ENCODE data around the gene TP53I13. TPM values are rescaled to one million over a fixed set of nuclear protein-coding genes. Genes with fewer than 3 reads are reported as not detected.

The TP53I13 gene
- total and polyA plus RNA-seq, 2 donors (not counting 3 experiments of a cell fraction or from before 2014, with no cell fraction given) = 41.1 to 42.7 TPM

DNA sequence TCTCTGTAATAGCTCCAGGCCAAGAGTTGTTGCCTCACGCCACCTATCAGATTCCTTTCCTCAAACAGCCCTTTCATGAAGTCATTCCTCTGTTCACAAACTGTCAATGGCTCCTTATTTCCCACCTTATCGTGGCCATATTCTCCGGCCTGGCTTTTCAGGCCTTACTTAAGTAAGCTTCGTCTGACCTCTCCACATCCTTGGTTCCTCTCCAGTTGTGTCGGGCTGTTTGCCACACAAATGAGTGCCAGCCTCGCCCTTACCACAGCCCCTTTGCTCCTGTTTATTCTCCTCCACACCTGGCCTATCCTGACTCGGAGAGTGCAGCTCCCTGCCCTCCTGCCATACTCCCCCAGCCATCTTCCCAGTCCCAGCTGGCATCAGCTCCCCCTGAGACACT, 2.0 kb downstream of the TP53I13 start:
- TF ChIP-seq MYC (IDR thresholded peaks at IDR 0.05; ENCODE audit: low read depth, low read length) = no peak
- TF ChIP-seq FOS (IDR thresholded peaks at IDR 0.05; ENCODE audit: borderline replicate concordance, insufficient read depth, low read length) = no peak
- TF ChIP-seq POLR2AphosphoS5 (IDR thresholded peaks at IDR 0.05; ENCODE audit: insufficient read depth, low read depth, low read length) = no peak
- TF ChIP-seq EZH2 (IDR thresholded peaks at IDR 0.05; ENCODE audit: borderline replicate concordance, low read depth, low read length, severe bottlenecking) = no peak
- TF ChIP-seq, protein P1, sequence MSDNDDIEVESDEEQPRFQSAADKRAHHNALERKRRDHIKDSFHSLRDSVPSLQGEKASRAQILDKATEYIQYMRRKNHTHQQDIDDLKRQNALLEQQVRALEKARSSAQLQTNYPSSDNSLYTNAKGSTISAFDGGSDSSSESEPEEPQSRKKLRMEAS (IDR thresholded peaks at IDR 0.05; ENCODE audit: insufficient read depth, insufficient read length) = no peak
- TF ChIP-seq POLR2A (IDR thresholded peaks at IDR 0.05; ENCODE audit: low read depth, low read length) = no peak
- TF ChIP-seq, protein P2, sequence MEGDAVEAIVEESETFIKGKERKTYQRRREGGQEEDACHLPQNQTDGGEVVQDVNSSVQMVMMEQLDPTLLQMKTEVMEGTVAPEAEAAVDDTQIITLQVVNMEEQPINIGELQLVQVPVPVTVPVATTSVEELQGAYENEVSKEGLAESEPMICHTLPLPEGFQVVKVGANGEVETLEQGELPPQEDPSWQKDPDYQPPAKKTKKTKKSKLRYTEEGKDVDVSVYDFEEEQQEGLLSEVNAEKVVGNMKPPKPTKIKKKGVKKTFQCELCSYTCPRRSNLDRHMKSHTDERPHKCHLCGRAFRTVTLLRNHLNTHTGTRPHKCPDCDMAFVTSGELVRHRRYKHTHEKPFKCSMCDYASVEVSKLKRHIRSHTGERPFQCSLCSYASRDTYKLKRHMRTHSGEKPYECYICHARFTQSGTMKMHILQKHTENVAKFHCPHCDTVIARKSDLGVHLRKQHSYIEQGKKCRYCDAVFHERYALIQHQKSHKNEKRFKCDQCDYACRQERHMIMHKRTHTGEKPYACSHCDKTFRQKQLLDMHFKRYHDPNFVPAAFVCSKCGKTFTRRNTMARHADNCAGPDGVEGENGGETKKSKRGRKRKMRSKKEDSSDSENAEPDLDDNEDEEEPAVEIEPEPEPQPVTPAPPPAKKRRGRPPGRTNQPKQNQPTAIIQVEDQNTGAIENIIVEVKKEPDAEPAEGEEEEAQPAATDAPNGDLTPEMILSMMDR (IDR thresholded peaks at IDR 0.05; ENCODE audit: extremely low read depth in 1 of 2, insufficient read depth in 1 of 2, low read depth in 1 of 2, low read length in 2 of 2) = no peak
- Histone ChIP-seq H2AFZ (ENCODE audit: low read depth, low read length) (no peak overlapping the region), H3K4me3 (replicated peaks in 1 of 3; ENCODE audit: insufficient read depth in 1 of 3, low read depth in 1 of 3, low read length in 3 of 3) (no peak overlapping the region), H3K36me3 (ENCODE audit: control insufficient read depth in 2 of 2, extremely low read depth in 1 of 2, insufficient read depth in 2 of 2, low read length in 2 of 2) (peaks cover 0 to 20% of the 10 kb centered on the region in 2 experiments), H3K4me2 (ENCODE audit: insufficient read depth, low read length) (no peak overlapping the region), H4K20me1 (replicated peaks; ENCODE audit: control insufficient read depth, extremely low read depth, insufficient read depth, low read length) (no peaks in the 10 kb centered on the region), H3K27me3 (ENCODE audit: control insufficient read depth in 2 of 2, insufficient read depth in 2 of 2, low read length in 2 of 2) (no peaks in the 10 kb centered on the region), H3K4me1 (ENCODE audit: control insufficient read depth, extremely low read depth, insufficient read depth, low read length) (peaks cover 24% of the 10 kb centered on the region), H3K9me1 (replicated peaks; ENCODE audit: control insufficient read depth, extremely low read depth, insufficient read depth, low read length) (no peaks in the 10 kb centered on the region), H3K9me3 (replicated peaks; ENCODE audit: control insufficient read depth, insufficient read depth, low read length) (no peaks in the 10 kb centered on the region), H3K79me2 (ENCODE audit: control insufficient read depth, insufficient read depth, low read length) (no peaks in the 10 kb centered on the region), H3K9ac (replicated peaks; ENCODE audit: extremely low read depth, insufficient read depth, low read length) (no peak overlapping the region), H3K27ac (ENCODE audit: insufficient read depth, low read depth, low read length) (no peak overlapping the region)
- DNase-seq (ENCODE audit: low read depth, low spot score) (no peak), FAIRE-seq (no peak)
- BruUV-seq (replicated peaks) = no TSS peak
- intact Hi-C loops (cut with micrococcal nuclease) (no loop called here), dilution Hi-C loops (cut with MboI; ENCODE audit: extremely low pct_ligation_motif_present, low sequenced_read_pairs) (no loop called here)
- POLR2A ChIA-PET = no interaction called here
- CTCF ChIA-PET = interaction anchor here (1.0 to 8.8 kb wide), 5 partner anchors 15 to 200 kb away, joined by 3 to 105 read pairs (median 6); partner anchors contain the start of gene ANKRD13B
